NCI-H2196 (cell line): ENCODE results near the gene YIPF5.

Experiments used
- DNase-seq: peaks from one replicate; lab custom pipeline; 2025; ENCODE audit not compliant: unreplicated experiment; lab: John Stamatoyannopoulos, UW

Gene YIPF5

GRCh38 chr5:144128844-144129243, 41.6 kb downstream of the YIPF5 start:
- DNase-seq: no peak

GRCh38 chr5:144126707-144127106, 43.8 kb downstream of the YIPF5 start:
- no peak for DNase-seq

- DNase-seq: no peak
Measured at GRCh38 chr5:144125163-144125726, 45.2 kb downstream of the YIPF5 start.

GRCh38 chr5:144122641-144123040, 47.8 kb downstream of the YIPF5 start:
- DNase-seq: no peak

- no peak for DNase-seq
Measured at GRCh38 chr5:144122081-144122480, 48.4 kb downstream of the YIPF5 start.

- DNase-seq: no peak
Measured at GRCh38 chr5:144121577-144121976, 48.9 kb downstream of the YIPF5 start.

GRCh38 chr5:144120661-144121180, 49.7 kb downstream of the YIPF5 start:
- DNase-seq: no peak

GRCh38 chr5:144117412-144117811, 53.0 kb downstream of the YIPF5 start:
- no peak for DNase-seq

- DNase-seq: no peak
Measured at GRCh38 chr5:144114571-144114970, 55.9 kb downstream of the YIPF5 start.
